SHP77 (cell line): ENCODE results near the gene RAB44.

Experiments
- DNase-seq, 2 experiments: peaks; one replicate each; lab custom pipeline; 2025; lab: John Stamatoyannopoulos, UW

The RAB44 gene

GRCh38 chr6:36752187-36752885 is 54.7 kb downstream of the RAB44 start:
- DNase-seq = no peak

DNA sequence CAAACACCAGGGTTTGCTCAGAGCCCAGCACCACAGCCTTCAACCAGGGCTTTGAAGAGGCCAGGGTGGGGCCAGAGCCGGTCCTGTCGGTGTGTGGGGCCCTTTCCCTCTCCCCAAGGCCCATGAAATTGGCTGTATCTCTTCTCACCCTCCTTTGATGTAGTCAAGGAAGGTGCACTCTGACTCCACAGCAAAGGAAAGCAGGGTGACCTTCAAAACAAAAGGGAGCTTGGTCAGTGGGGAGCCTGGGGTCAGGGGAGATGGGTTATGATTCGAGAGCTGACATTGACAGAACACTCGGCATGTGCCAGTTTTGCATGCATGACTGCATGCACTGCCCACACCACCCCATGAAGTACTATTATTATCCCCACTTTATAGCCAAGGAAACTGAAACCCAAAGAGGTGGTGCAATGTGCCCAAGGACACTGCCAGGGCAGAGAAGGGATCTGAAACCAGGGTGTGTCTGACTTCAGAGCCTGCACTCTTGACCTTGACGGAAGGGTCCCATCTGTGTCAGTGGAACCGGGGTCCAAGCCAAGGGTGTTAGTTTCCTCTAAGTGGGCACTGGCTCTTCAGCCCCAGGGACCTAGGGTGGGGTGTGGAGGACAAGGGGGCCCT is 55.4 kb downstream of the RAB44 start:
- no peak for DNase-seq

DNA sequence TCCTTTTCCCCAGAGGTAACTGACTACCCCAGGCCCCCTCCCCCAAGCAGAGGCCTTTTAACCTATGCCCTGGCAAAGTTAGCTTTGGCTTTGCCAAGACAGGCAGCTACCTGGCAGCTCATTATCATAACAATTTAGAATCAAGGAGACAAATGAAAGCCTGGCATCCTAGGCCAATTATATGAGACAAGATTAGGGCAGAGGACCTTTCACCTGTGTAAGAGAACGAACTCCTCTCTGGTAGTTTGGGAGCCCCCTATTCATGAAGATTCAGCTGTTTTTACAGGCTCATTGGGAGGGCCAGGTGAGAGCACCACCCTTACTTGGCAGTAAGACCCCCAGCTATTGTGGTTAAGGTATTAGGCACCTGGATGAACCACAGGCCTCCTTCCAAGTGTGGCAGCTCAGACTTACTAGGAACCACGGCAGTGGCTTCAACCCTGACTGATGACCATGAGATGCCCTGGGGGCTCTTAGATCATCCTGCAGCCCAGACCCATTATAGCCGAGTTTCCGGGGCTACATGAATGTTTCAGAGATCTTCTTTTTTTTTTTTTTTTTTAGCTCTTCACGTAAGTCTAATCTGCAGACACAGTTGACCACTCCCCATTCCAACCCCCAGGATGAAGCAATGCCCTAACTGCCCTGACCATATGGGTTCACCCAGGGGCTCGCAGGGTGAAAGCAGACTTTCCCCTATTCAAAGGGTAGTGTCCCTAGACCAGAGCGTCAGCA is 56.2 kb downstream of the RAB44 start:
- DNase-seq = no peak

DNA sequence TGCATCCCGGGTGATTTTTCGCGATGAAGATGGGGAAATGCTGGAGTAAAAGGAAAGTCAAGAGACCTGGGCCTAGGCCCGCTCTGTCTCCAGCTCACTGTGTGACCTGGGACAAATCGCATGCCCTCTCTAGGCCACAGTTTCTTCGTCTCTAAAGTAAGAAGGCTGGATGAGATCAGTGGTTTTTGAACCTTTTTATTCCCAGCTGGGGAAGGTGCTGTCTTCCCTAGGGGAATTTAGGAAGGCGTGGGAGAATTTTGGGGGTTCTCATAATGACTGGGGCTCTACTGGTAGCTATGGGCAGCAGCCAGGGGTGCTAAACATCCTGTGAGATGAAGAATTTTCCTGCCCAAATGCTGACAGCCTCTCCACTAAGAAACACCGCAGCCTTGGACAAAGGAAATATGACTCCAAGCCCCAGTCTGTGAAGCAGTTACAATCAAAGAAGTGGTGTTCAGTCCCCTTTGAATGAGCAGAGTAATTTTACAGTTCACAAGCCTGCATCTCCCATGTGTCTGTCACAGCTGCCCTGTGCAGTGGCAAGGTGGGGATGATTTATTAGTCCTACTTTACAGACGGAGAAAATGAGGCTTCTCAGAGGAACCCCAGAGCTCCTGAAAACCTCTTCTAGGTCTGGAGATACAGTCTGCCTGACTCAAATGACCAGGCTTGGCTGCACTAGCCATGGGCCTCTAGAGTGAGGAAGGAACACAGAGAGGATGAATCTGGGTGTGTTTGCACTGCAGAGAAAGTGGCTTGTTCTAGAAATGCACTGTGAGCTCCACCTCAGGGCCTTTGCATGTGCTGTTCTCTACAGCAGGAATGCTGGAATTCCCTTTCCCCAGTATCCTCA is 57.2 kb downstream of the RAB44 start:
- DNase-seq = no peak

- DNase-seq = no peak
Measured at GRCh38 chr6:36755435-36756348, 58.1 kb downstream of the RAB44 start.

- no peak for DNase-seq
Measured at GRCh38 chr6:36756786-36757185, 59.2 kb downstream of the RAB44 start.

- no peak for DNase-seq
Measured at GRCh38 chr6:36757206-36757605, 59.6 kb downstream of the RAB44 start.

- DNase-seq = no peak
Measured at GRCh38 chr6:36757943-36758508, 60.4 kb downstream of the RAB44 start.

- no peak for DNase-seq
Measured at GRCh38 chr6:36758516-36759147, 61.0 kb downstream of the RAB44 start.

- DNase-seq = peak; percentile 37 to 69
Measured at GRCh38 chr6:36759148-36759759, 61.6 kb downstream of the RAB44 start.

DNA sequence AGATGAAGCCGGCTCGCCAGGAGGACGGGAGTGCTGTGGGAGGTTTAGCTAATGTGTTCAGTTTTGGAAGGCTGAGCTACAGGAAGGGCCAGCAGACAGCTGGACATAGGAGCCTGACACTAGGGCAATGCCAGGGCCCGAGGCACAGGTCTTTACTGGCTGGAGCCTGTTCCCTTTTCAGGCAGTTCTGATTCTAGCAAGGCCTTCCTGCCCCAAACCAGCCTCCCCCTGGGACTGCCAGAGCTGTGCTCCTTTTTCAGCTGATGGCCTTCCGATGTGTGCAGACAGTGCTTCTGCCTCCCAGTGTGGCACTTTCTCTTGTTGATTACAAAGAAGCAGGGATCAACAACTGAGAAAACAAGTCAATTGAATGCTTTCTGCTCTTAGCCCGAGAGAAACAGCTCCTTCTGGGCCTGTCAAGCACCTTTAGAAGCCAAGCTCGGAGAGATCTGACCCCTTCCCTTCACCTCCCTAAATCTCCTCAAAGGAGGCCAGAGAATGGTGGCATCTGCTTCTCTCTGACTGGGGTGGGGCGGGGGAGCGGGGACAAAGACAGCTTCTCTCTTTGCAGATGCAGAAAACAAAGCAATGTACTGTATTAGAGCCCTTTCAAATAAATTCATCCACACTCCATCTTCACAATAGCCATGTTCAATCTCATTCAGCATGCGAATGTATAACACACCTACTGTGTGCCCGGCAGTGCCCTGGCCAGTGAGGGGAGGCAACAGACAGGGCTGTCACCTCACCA is 63.2 kb downstream of the RAB44 start:
- DNase-seq = no peak

DNA sequence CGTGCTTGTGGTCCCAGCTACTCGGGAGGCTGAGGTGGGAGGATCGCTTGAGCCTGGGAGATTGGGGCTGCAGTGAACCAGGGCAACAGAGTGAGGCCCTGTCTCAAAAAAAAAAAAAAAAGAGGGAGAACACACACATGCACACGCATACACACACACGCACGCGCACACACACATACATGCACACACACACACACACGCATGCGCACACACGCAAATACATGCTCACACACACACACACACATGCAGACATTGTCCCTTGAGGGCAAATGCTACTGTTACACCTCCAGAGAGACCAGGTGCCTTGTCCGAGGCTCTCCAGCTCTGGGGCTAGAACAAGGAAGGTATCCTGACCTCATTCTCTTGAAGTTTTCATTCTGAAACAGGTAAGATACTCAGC is 64.5 kb downstream of the RAB44 start:
- DNase-seq = no peak

- DNase-seq = no peak
Measured at GRCh38 chr6:36765190-36765589, 67.6 kb downstream of the RAB44 start.

DNA sequence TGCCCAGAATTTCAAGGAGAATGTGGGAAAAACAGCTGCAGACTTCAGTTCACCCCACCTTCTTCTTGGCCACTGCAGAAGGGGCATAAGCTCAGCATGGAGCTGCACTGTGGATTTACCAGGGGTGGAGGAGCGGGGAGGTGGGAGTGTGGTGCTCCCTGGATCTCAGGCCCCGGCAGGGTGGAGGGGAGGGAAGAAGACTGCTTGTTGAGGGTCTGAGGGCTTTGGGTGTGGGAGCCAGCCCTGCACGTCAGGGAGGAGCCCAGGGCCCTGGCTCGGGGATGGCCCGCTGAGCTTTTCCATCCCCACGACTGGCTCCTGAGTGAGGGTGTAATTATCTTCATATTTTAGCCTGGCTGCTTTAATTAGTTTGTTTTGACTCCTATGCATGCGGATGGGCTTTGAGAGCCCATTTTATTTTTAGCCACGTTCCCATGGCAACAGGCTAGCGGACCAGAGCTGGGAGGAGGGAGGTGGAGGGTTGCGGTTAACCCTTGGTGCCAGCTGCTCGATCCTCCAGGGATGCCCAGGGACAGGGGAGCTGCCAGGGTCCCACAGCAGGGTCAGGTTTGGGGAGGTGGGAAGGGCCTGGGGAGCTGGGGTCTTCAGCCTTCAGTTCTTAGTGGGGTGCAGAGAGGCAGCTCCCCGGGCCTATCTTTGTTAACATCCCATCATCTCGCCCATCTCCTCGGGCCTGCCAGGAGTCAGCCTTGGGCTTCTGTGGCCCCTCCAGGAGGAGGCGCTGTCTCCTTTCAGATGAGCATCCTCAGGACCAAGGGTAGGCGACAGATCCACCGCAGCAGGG is 68.2 kb downstream of the RAB44 start:
- DNase-seq = peak; percentile 67 to 75

DNA sequence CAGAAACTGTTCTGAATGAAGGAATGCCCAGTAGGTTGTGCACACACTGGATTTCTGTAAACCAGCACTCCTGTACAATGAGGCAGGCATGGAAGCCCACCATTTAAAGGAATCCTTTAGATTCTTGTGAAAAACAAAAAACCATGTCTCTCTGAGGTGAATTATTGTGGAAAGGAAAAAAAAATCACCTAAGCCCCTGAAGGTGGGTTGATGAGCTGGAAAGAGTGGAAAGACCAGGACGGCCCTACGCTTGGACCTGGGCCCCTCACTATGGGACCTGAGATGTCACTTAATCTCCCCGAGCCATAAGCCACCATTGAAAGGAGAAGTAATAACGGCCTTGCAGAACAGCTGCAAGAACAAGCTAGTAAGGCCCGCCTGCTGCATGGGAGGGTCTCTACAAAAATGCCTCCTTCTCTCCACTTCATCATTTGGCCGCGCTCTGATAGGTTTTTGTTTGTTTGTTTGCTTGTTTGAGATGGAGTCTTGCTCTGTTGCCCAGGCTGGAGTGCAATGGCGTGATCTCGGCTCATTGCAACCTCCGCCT is 68.8 kb downstream of the RAB44 start:
- DNase-seq = no peak

GRCh38 chr6:36769183-36769675 is 71.6 kb downstream of the RAB44 start:
- no peak for DNase-seq

DNA sequence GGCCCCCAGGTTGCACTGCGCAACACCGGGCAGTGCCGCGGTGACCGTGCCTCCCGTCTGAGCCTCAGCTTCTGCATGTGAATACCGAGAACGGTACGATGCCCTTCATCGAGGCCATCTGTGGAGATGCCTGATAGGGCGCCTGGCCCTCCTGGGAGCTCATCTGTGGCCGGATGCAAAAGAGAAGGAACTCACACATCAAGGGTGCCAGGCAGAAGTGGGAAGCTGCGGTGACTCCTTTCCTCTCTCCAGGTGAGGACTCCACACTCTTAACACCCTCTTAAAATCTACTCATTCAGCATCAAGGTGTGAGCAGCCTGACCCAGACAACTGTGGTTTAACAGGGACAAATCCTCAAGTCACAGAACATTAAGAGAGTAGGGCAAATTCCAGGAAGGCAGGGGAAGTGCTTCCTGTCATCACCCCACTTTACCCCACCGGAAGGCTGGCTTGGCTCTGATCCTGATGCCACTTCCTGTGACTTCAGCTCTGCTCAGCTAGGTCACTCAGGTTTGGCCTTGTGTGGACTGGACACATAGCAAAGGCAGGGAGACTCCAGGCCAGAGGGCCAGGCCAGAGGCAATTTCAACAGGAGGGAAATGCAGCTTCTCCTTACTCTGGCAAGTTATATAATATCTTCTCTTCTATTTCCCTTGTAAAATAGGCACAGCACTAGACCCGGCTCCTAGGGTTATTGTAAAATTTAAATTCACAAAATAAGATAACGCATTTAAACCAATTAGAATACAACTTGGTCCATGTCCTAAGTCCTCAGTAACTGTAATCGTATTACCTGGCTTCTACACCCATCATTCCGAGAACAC is 72.3 kb downstream of the RAB44 start:
- DNase-seq = no peak
